Measurements from ENCODE around the gene RAB29.

DNA sequence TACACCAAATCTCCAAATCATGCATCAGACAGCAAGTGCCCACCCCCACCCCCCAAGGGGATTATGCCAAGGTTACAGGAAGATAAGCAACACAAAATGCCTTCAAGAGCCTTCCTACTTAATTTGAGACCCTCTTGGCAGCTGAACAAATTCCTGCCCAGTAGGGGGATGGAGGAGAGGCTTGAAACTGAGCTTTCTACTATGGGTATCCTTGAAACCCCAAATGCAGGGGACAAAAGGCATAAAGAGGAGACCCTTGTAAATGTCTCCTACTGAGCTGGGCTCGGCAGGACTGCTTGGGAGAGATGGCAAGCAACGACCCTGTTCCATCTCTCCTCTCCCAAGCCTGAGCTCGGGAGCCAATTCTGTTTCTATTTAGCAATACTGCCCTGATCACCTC lies 34.2 kb upstream of the RAB29 start:
- TF ChIP-seq, protein P1, sequence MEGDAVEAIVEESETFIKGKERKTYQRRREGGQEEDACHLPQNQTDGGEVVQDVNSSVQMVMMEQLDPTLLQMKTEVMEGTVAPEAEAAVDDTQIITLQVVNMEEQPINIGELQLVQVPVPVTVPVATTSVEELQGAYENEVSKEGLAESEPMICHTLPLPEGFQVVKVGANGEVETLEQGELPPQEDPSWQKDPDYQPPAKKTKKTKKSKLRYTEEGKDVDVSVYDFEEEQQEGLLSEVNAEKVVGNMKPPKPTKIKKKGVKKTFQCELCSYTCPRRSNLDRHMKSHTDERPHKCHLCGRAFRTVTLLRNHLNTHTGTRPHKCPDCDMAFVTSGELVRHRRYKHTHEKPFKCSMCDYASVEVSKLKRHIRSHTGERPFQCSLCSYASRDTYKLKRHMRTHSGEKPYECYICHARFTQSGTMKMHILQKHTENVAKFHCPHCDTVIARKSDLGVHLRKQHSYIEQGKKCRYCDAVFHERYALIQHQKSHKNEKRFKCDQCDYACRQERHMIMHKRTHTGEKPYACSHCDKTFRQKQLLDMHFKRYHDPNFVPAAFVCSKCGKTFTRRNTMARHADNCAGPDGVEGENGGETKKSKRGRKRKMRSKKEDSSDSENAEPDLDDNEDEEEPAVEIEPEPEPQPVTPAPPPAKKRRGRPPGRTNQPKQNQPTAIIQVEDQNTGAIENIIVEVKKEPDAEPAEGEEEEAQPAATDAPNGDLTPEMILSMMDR (IDR thresholded peaks at IDR 0.05; ENCODE audit: poor library complexity, severe bottlenecking): no peak
- TF ChIP-seq, protein P2, sequence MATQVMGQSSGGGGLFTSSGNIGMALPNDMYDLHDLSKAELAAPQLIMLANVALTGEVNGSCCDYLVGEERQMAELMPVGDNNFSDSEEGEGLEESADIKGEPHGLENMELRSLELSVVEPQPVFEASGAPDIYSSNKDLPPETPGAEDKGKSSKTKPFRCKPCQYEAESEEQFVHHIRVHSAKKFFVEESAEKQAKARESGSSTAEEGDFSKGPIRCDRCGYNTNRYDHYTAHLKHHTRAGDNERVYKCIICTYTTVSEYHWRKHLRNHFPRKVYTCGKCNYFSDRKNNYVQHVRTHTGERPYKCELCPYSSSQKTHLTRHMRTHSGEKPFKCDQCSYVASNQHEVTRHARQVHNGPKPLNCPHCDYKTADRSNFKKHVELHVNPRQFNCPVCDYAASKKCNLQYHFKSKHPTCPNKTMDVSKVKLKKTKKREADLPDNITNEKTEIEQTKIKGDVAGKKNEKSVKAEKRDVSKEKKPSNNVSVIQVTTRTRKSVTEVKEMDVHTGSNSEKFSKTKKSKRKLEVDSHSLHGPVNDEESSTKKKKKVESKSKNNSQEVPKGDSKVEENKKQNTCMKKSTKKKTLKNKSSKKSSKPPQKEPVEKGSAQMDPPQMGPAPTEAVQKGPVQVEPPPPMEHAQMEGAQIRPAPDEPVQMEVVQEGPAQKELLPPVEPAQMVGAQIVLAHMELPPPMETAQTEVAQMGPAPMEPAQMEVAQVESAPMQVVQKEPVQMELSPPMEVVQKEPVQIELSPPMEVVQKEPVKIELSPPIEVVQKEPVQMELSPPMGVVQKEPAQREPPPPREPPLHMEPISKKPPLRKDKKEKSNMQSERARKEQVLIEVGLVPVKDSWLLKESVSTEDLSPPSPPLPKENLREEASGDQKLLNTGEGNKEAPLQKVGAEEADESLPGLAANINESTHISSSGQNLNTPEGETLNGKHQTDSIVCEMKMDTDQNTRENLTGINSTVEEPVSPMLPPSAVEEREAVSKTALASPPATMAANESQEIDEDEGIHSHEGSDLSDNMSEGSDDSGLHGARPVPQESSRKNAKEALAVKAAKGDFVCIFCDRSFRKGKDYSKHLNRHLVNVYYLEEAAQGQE (IDR thresholded peaks at IDR 0.05; ENCODE audit: borderline replicate concordance): no peak

Data from neural cell (in vitro differentiated cells).